Camera-type eye (tissue), 1 donor: ENCODE results near the gene BLVRA. TPM values are rescaled to one million over a fixed set of nuclear protein-coding genes. Genes with fewer than 3 reads are reported as not detected.

Source experiments
- total RNA-seq: library from RNA; depleted of rRNA; stranded (reverse); fragments of >200 nt; gene quantifications from one replicate; pipeline ENCODE4 v1.2.3, GENCODE V29; 2014

BLVRA gene, protein sequence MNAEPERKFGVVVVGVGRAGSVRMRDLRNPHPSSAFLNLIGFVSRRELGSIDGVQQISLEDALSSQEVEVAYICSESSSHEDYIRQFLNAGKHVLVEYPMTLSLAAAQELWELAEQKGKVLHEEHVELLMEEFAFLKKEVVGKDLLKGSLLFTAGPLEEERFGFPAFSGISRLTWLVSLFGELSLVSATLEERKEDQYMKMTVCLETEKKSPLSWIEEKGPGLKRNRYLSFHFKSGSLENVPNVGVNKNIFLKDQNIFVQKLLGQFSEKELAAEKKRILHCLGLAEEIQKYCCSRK
- 18.3 TPM for total RNA-seq

DNA sequence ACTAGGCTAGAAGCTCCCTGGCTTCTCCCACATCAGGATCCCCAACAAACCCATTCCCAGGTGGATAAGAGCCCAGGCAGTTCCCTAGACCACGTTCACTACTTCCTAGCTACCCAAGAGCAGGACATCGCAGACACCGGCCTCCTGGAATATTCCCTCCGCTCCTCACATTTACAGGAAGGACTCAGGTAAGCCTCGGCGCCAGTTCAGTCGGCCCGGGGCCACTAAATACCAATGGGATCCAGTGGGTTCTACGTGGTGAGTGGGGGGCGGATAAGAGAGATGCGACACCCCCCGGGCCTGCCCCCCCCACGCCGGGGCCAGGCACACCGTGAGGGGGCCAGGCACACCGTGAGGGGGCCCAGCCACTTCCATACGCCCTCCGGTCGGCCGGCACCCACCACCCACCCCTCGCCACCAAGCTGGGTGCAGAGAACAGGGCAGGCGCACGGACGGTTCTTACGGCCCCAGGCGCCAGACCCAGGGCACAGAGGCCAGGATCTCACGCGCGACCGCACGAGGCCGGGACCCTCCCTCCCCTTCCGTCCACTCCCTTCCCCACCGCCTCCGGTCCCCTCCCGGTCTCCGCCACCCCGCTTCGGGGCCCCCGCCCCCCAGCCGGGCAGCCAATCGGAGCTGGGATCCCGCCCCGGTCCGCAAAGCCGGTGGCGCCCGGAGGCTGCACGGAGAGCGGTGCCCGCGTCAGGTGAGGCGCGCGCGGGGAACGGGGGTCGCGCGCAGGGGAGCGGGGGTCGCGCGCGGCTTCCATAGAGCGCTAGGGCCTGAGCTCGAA lies at the start of gene BLVRA:
BLVRA (plus strand) TSS at position 652 of the 793 bp plus-strand sequence. CDS start 12,479 bp downstream, outside the sequence.

GRCh38 chr7:43729214-43729923 lies 29.1 kb upstream of the BLVRA start, which contains the start of gene COA1:
TSS of gene COA1 (minus strand) at chr7:43729523. CDS start at chr7:43648614, 80,909 bp downstream.

Other genes starting within 250 kb of the BLVRA start
- gene STK17A, start 175.6 kb upstream of the BLVRA start, total RNA-seq: 16.1 TPM
- gene COA1, start 29.2 kb upstream of the BLVRA start, total RNA-seq: 83.8 TPM
- gene MRPS24, start 110.8 kb downstream of the BLVRA start, total RNA-seq: 43.3 TPM
- 39.3 TPM for gene URGCP, start 147.9 kb downstream of the BLVRA start, total RNA-seq
- gene UBE2D4, start 167.8 kb downstream of the BLVRA start, total RNA-seq: 16.0 TPM
- not detected for gene SPDYE1, start 239.2 kb downstream of the BLVRA start, total RNA-seq